HT-29 (cell line): ENCODE results near the gene MTG1. TPM values are rescaled to one million over a fixed set of nuclear protein-coding genes. Genes with fewer than 3 reads are reported as not detected.
"Not testable (repeated sequence)": the region's sequence is repeated elsewhere in the genome, so short reads cannot be mapped to it uniquely, and the experiment has no call there.

ENCODE experiments used
- DNase-seq: peaks from one replicate; pipeline ENCODE4 v3.0.0-alpha.2; 2015; ENCODE audit warnings: low spot score
- total RNA-seq: library from RNA; depleted of rRNA; stranded (reverse); fragments of >200 nt; shearing (Covaris generic); gene quantifications from 2 replicates; pipeline ENCODE4 v1.2.3, GENCODE V29; 2014

The MTG1 gene
- total RNA-seq, 1 experiment from 2014 or later, result 56.9 TPM

- DNase-seq, result no peak
Measured at GRCh38 chr10:133399123-133399601, 5.2 kb downstream of the MTG1 start.

GRCh38 chr10:133400624-133401424, 6.9 kb downstream of the MTG1 start:
- no peak for DNase-seq

GRCh38 chr10:133401500-133401899, 7.5 kb downstream of the MTG1 start:
- no peak for DNase-seq

GRCh38 chr10:133401981-133402725, 8.2 kb downstream of the MTG1 start:
- DNase-seq, result no peak

- no peak for DNase-seq
Measured at GRCh38 chr10:133403359-133403758, 9.4 kb downstream of the MTG1 start.

GRCh38 chr10:133403784-133404183, 9.8 kb downstream of the MTG1 start:
- DNase-seq, result no peak

GRCh38 chr10:133405272-133405671, 11.3 kb downstream of the MTG1 start:
- DNase-seq, result no peak

GRCh38 chr10:133405844-133406527, 12.0 kb downstream of the MTG1 start:
- no peak for DNase-seq

GRCh38 chr10:133411523-133412380, 17.8 kb downstream of the MTG1 start:
- no peak for DNase-seq

- DNase-seq, result no peak
Measured at GRCh38 chr10:133412381-133412711, 18.4 kb downstream of the MTG1 start.

GRCh38 chr10:133414401-133414800, 20.4 kb downstream of the MTG1 start:
- not testable (repeated sequence) for DNase-seq

GRCh38 chr10:133415752-133416151, 21.8 kb downstream of the MTG1 start:
- no peak for DNase-seq

GRCh38 chr10:133418289-133418993, 24.5 kb downstream of the MTG1 start:
- DNase-seq, result no peak

GRCh38 chr10:133419211-133419950, 25.4 kb downstream of the MTG1 start:
- no peak for DNase-seq

- no peak for DNase-seq
Measured at GRCh38 chr10:133420028-133420427, 26.1 kb downstream of the MTG1 start.

GRCh38 chr10:133420579-133420978, 26.6 kb downstream of the MTG1 start:
- no peak for DNase-seq

GRCh38 chr10:133421336-133422222, 27.6 kb downstream of the MTG1 start:
- DNase-seq, result no peak

GRCh38 chr10:133422223-133422806, 28.4 kb downstream of the MTG1 start:
- DNase-seq, result no peak
